ENCODE data around the gene MAST4. TPM values are rescaled to one million over a fixed set of nuclear protein-coding genes. Genes with fewer than 3 reads are reported as not detected.

Gene MAST4
- polyA plus RNA-seq, 2 donors, result 18.3 to 22.2 TPM

- Histone ChIP-seq H3K36me3 (ENCODE audit: control insufficient read depth in 2 of 2, insufficient read depth in 2 of 2, low read length in 1 of 2) (no peaks in the 10 kb centered on the region), H3K9me3 (ENCODE audit: control insufficient read depth in 2 of 2, insufficient read depth in 1 of 2, low read depth in 1 of 2, low read length in 1 of 2) (no peaks in the 10 kb centered on the region), H3K4me1 (ENCODE audit: control insufficient read depth in 2 of 2, insufficient read depth in 2 of 2, low read length in 1 of 2) (no peaks in the 10 kb centered on the region), H3K27ac (ENCODE audit: low read depth in 2 of 2, low read length in 1 of 2) (no peak overlapping the region), H3K27me3 (ENCODE audit: control insufficient read depth in 1 of 2, insufficient read depth in 2 of 2, low read length in 2 of 2) (no peaks in the 10 kb centered on the region), H3K4me3 (ENCODE audit: low read depth in 1 of 2, low read length in 2 of 2) (no peak overlapping the region)
- WGBS, 2 donors, result 90 to 92% methylated on average over 9 of the region's 9 CpGs
Observed at GRCh38 chr5:66769030-66769733, 173.0 kb downstream of the MAST4 start.

- 72% methylated on average over 8 of the region's 8 CpGs for WGBS, 2 donors
- H3K27me3 ChIP-seq (ENCODE audit: control insufficient read depth in 1 of 2, insufficient read depth in 2 of 2, low read length in 2 of 2), result no peaks in the 10 kb centered on the region
- H3K4me3 ChIP-seq (ENCODE audit: low read depth in 1 of 2, low read length in 2 of 2), result no peak overlapping the region
- no peaks in the 10 kb centered on the region for H3K36me3 ChIP-seq (ENCODE audit: control insufficient read depth in 2 of 2, insufficient read depth in 2 of 2, low read length in 1 of 2)
- no peak overlapping the region for H3K27ac ChIP-seq (ENCODE audit: low read depth in 2 of 2, low read length in 1 of 2)
- no peaks in the 10 kb centered on the region for H3K9me3 ChIP-seq (ENCODE audit: control insufficient read depth in 2 of 2, insufficient read depth in 1 of 2, low read depth in 1 of 2, low read length in 1 of 2)
- no peaks in the 10 kb centered on the region for H3K4me1 ChIP-seq (ENCODE audit: control insufficient read depth in 2 of 2, insufficient read depth in 2 of 2, low read length in 1 of 2)
Observed at GRCh38 chr5:66769839-66770617, 173.8 kb downstream of the MAST4 start.

GRCh38 chr5:66777868-66778267 lies 181.7 kb downstream of the MAST4 start:
- Histone ChIP-seq H3K27me3 (ENCODE audit: control insufficient read depth in 1 of 2, insufficient read depth in 2 of 2, low read length in 2 of 2) (no peaks in the 10 kb centered on the region), H3K9me3 (ENCODE audit: control insufficient read depth in 2 of 2, insufficient read depth in 1 of 2, low read depth in 1 of 2, low read length in 1 of 2) (no peaks in the 10 kb centered on the region), H3K27ac (ENCODE audit: low read depth in 2 of 2, low read length in 1 of 2) (no peak overlapping the region), H3K36me3 (ENCODE audit: control insufficient read depth in 2 of 2, insufficient read depth in 2 of 2, low read length in 1 of 2) (no peaks in the 10 kb centered on the region), H3K4me1 (ENCODE audit: control insufficient read depth in 2 of 2, insufficient read depth in 2 of 2, low read length in 1 of 2) (no peaks in the 10 kb centered on the region), H3K4me3 (ENCODE audit: low read depth in 1 of 2, low read length in 2 of 2) (no peak overlapping the region)
- WGBS, 2 donors, result 79 to 80% methylated on average over 3 of the region's 3 CpGs

GRCh38 chr5:66779528-66779927 lies 183.3 kb downstream of the MAST4 start:
- no peak overlapping the region for H3K4me3 ChIP-seq (ENCODE audit: low read depth in 1 of 2, low read length in 2 of 2)
- 93 to 94% methylated on average over 4 of the region's 4 CpGs for WGBS, 2 donors

GRCh38 chr5:66788556-66788955 lies 192.4 kb downstream of the MAST4 start:
- WGBS, 2 donors, result 91 to 95% methylated on average over 17 of the region's 17 CpGs

More at GRCh38 chr5:66779528-66779927, 183.3 kb downstream of the MAST4 start:
- no peaks in the 10 kb centered on the region for H3K36me3 ChIP-seq (ENCODE audit: control insufficient read depth in 2 of 2, insufficient read depth in 2 of 2, low read length in 1 of 2)
- H3K27me3 ChIP-seq (ENCODE audit: control insufficient read depth in 1 of 2, insufficient read depth in 2 of 2, low read length in 2 of 2), result no peaks in the 10 kb centered on the region
- H3K4me1 ChIP-seq (ENCODE audit: control insufficient read depth in 2 of 2, insufficient read depth in 2 of 2, low read length in 1 of 2), result no peaks in the 10 kb centered on the region
- no peak overlapping the region for H3K27ac ChIP-seq (ENCODE audit: low read depth in 2 of 2, low read length in 1 of 2)
- no peaks in the 10 kb centered on the region for H3K9me3 ChIP-seq (ENCODE audit: control insufficient read depth in 2 of 2, insufficient read depth in 1 of 2, low read depth in 1 of 2, low read length in 1 of 2)

GRCh38 chr5:66789434-66789833 lies 193.2 kb downstream of the MAST4 start:
- Histone ChIP-seq H3K36me3 (ENCODE audit: control insufficient read depth in 2 of 2, insufficient read depth in 2 of 2, low read length in 1 of 2) (no peaks in the 10 kb centered on the region), H3K27ac (ENCODE audit: low read depth in 2 of 2, low read length in 1 of 2) (no peak overlapping the region), H3K27me3 (ENCODE audit: control insufficient read depth in 1 of 2, insufficient read depth in 2 of 2, low read length in 2 of 2) (no peaks in the 10 kb centered on the region), H3K4me1 (ENCODE audit: control insufficient read depth in 2 of 2, insufficient read depth in 2 of 2, low read length in 1 of 2) (no peaks in the 10 kb centered on the region), H3K9me3 (ENCODE audit: control insufficient read depth in 2 of 2, insufficient read depth in 1 of 2, low read depth in 1 of 2, low read length in 1 of 2) (no peaks in the 10 kb centered on the region), H3K4me3 (ENCODE audit: low read depth in 1 of 2, low read length in 2 of 2) (no peak overlapping the region)
- 94 to 95% methylated on average over 3 of the region's 3 CpGs for WGBS, 2 donors

More at GRCh38 chr5:66788556-66788955, 192.4 kb downstream of the MAST4 start:
- Histone ChIP-seq H3K9me3 (ENCODE audit: control insufficient read depth in 2 of 2, insufficient read depth in 1 of 2, low read depth in 1 of 2, low read length in 1 of 2) (no peaks in the 10 kb centered on the region), H3K4me1 (ENCODE audit: control insufficient read depth in 2 of 2, insufficient read depth in 2 of 2, low read length in 1 of 2) (no peaks in the 10 kb centered on the region), H3K4me3 (ENCODE audit: low read depth in 1 of 2, low read length in 2 of 2) (no peak overlapping the region), H3K36me3 (ENCODE audit: control insufficient read depth in 2 of 2, insufficient read depth in 2 of 2, low read length in 1 of 2) (no peaks in the 10 kb centered on the region), H3K27me3 (ENCODE audit: control insufficient read depth in 1 of 2, insufficient read depth in 2 of 2, low read length in 2 of 2) (no peaks in the 10 kb centered on the region), H3K27ac (ENCODE audit: low read depth in 2 of 2, low read length in 1 of 2) (no peak overlapping the region)

- Histone ChIP-seq H3K27me3 (ENCODE audit: control insufficient read depth in 1 of 2, insufficient read depth in 2 of 2, low read length in 2 of 2) (no peaks in the 10 kb centered on the region), H3K9me3 (ENCODE audit: control insufficient read depth in 2 of 2, insufficient read depth in 1 of 2, low read depth in 1 of 2, low read length in 1 of 2) (no peaks in the 10 kb centered on the region), H3K27ac (ENCODE audit: low read depth in 2 of 2, low read length in 1 of 2) (no peak overlapping the region), H3K36me3 (ENCODE audit: control insufficient read depth in 2 of 2, insufficient read depth in 2 of 2, low read length in 1 of 2) (no peaks in the 10 kb centered on the region), H3K4me3 (ENCODE audit: low read depth in 1 of 2, low read length in 2 of 2) (no peak overlapping the region), H3K4me1 (ENCODE audit: control insufficient read depth in 2 of 2, insufficient read depth in 2 of 2, low read length in 1 of 2) (no peaks in the 10 kb centered on the region)
- WGBS, 2 donors, result 94 to 96% methylated on average over 2 of the region's 2 CpGs
Observed at GRCh38 chr5:66793049-66793448, 196.9 kb downstream of the MAST4 start.

GRCh38 chr5:66795682-66796081 lies 199.5 kb downstream of the MAST4 start:
- Histone ChIP-seq H3K36me3 (ENCODE audit: control insufficient read depth in 2 of 2, insufficient read depth in 2 of 2, low read length in 1 of 2) (no peaks in the 10 kb centered on the region), H3K4me1 (ENCODE audit: control insufficient read depth in 2 of 2, insufficient read depth in 2 of 2, low read length in 1 of 2) (no peaks in the 10 kb centered on the region), H3K27me3 (ENCODE audit: control insufficient read depth in 1 of 2, insufficient read depth in 2 of 2, low read length in 2 of 2) (no peaks in the 10 kb centered on the region), H3K4me3 (ENCODE audit: low read depth in 1 of 2, low read length in 2 of 2) (no peak overlapping the region), H3K27ac (ENCODE audit: low read depth in 2 of 2, low read length in 1 of 2) (no peak overlapping the region), H3K9me3 (ENCODE audit: control insufficient read depth in 2 of 2, insufficient read depth in 1 of 2, low read depth in 1 of 2, low read length in 1 of 2) (no peaks in the 10 kb centered on the region)
- 71 to 72% methylated on average over 1 of the region's 1 CpG for WGBS, 2 donors

- no peaks in the 10 kb centered on the region for H3K36me3 ChIP-seq (ENCODE audit: control insufficient read depth in 2 of 2, insufficient read depth in 2 of 2, low read length in 1 of 2)
- whole genome bisulfite sequencing, 2 donors, result 79 to 81% methylated on average over 9 of the region's 9 CpGs
- no peaks in the 10 kb centered on the region for H3K9me3 ChIP-seq (ENCODE audit: control insufficient read depth in 2 of 2, insufficient read depth in 1 of 2, low read depth in 1 of 2, low read length in 1 of 2)
- H3K27me3 ChIP-seq (ENCODE audit: control insufficient read depth in 1 of 2, insufficient read depth in 2 of 2, low read length in 2 of 2), result no peaks in the 10 kb centered on the region
- no peaks in the 10 kb centered on the region for H3K4me1 ChIP-seq (ENCODE audit: control insufficient read depth in 2 of 2, insufficient read depth in 2 of 2, low read length in 1 of 2)
- no peak overlapping the region for H3K27ac ChIP-seq (ENCODE audit: low read depth in 2 of 2, low read length in 1 of 2)
- no peak overlapping the region for H3K4me3 ChIP-seq (ENCODE audit: low read depth in 1 of 2, low read length in 2 of 2)
Observed at GRCh38 chr5:66796305-66797292, 200.4 kb downstream of the MAST4 start.

Data from esophagus (tissue), 2 donors.